OCI-LY7 (cell line): ENCODE measurements around the gene METTL22.

Source experiments
- EZH2phosphoT487 ChIP-seq: fragments of 200-600 bp; sonication (generic); IDR thresholded peaks from 2 replicates; pipeline ENCODE4 v1.6.1; 2018; ENCODE audit warnings: low read depth, borderline replicate concordance, mild to moderate bottlenecking, mixed run types, antibody characterized with exemption, low read length, moderate library complexity, mixed read lengths
- TF ChIP-seq, protein P1 (sequence below): fragments of 200-600 bp; sonication (generic); conservative IDR thresholded peaks from 2 replicates; pipeline ENCODE4 v1.5.1; 2014; ENCODE audit warnings: mild to moderate bottlenecking, antibody characterized with exemption, low read length, moderate library complexity, mixed read lengths

- TF ChIP-seq, protein P1, sequence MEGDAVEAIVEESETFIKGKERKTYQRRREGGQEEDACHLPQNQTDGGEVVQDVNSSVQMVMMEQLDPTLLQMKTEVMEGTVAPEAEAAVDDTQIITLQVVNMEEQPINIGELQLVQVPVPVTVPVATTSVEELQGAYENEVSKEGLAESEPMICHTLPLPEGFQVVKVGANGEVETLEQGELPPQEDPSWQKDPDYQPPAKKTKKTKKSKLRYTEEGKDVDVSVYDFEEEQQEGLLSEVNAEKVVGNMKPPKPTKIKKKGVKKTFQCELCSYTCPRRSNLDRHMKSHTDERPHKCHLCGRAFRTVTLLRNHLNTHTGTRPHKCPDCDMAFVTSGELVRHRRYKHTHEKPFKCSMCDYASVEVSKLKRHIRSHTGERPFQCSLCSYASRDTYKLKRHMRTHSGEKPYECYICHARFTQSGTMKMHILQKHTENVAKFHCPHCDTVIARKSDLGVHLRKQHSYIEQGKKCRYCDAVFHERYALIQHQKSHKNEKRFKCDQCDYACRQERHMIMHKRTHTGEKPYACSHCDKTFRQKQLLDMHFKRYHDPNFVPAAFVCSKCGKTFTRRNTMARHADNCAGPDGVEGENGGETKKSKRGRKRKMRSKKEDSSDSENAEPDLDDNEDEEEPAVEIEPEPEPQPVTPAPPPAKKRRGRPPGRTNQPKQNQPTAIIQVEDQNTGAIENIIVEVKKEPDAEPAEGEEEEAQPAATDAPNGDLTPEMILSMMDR = no peak
- TF ChIP-seq EZH2phosphoT487 = no peak
These were observed 788 bp downstream of the METTL22 start for GRCh38 chr16:8622315-8622656.
